Sigmoid colon (tissue), 3 donors: ENCODE measurements around the gene BCL7A.

Experiments
- CTCF ChIP-seq, 4 experiments: fragments of 450-650 bp in 3 of 4; fragments of 200-600 bp in 1 of 4; IDR thresholded peaks; one replicate each; pipeline ENCODE4 v1.5.1; 2016 to 2019; ENCODE audit warnings: antibody characterized with exemption in 4 of 4, mild to moderate bottlenecking in 3 of 4, moderate library complexity in 2 of 4
- POLR2A ChIP-seq, 2 donors: fragments of 450-650 bp; IDR thresholded peaks; one replicate each; pipeline ENCODE4 v1.6.1; 2016; ENCODE audit warnings: antibody characterized with exemption in 2 of 2, mild to moderate bottlenecking in 2 of 2, moderate library complexity in 2 of 2

- TF ChIP-seq CTCF (IDR thresholded peaks at IDR 0.05) (no peak), POLR2A (IDR thresholded peaks at IDR 0.05) (no peak)
Observed at GRCh38 chr12:122006186-122006926, 15.3 kb upstream of the BCL7A start.
